A673 (cell line): ENCODE results near the gene IDH2. TPM values are rescaled to one million over a fixed set of nuclear protein-coding genes. Genes with fewer than 3 reads are reported as not detected.

Experiments used
- BruUV-seq: library from RNA; stranded (reverse); fragments of 400-500 nt; replicated peaks from 2 replicates; lab custom pipeline; 2021; lab: Mats Ljungman, UMichigan
- CTCF ChIA-PET: fragments of 300-600 bp; sonication (Branson Sonifier 250); formaldehyde crosslinking; loops from one replicate; lab custom pipeline; 2022; ENCODE audit warnings: antibody characterized with exemption; lab: Charles Lee
- POLR2A ChIA-PET: fragments of 300-600 bp; sonication (Branson Sonifier 250); formaldehyde crosslinking; loops from one replicate; lab custom pipeline; 2022; ENCODE audit warnings: antibody characterized with exemption; ENCODE audit not compliant: low non-redundant PET; lab: Charles Lee
- DNase-seq: peaks from one replicate; pipeline ENCODE4 v3.0.0-alpha.2; 2015; ENCODE audit warnings: low spot score
- H3K27ac ChIP-seq: fragments of 200-600 bp; sonication (generic); 2 replicates; pipeline ENCODE4 v1.5.1; 2016; ENCODE audit warnings: mixed run types, low read depth, mild to moderate bottlenecking, mixed read lengths, antibody characterized with exemption, low read length; ENCODE audit not compliant: poor library complexity, severe bottlenecking
- H3K27me3 ChIP-seq: fragments of 200-600 bp; sonication (generic); replicated peaks from 2 replicates; pipeline ENCODE4 v1.6.1; 2017; ENCODE audit warnings: mixed run types, low read depth, mild to moderate bottlenecking, mixed read lengths, antibody characterized with exemption, low read length; ENCODE audit not compliant: insufficient read depth, poor library complexity
- H3K36me3 ChIP-seq: fragments of 200-600 bp; sonication (generic); 2 replicates; pipeline ENCODE4 v1.6.1; 2016; ENCODE audit warnings: mixed run types, mild to moderate bottlenecking, mixed read lengths, antibody characterized with exemption, low read length; ENCODE audit not compliant: insufficient read depth, poor library complexity, severe bottlenecking
- H3K4me1 ChIP-seq: fragments of 200-600 bp; sonication (generic); 2 replicates; pipeline ENCODE4 v1.6.1; 2017; ENCODE audit warnings: mixed run types, mild to moderate bottlenecking, mixed read lengths, antibody characterized with exemption, low read length; ENCODE audit not compliant: insufficient read depth, poor library complexity, severe bottlenecking
- H3K4me3 ChIP-seq: fragments of 200-600 bp; sonication (generic); 2 replicates; pipeline ENCODE4 v1.5.1; 2016; ENCODE audit warnings: low read depth, mixed run types, mild to moderate bottlenecking, mixed read lengths, low read length; ENCODE audit not compliant: poor library complexity, severe bottlenecking
- H3K9me3 ChIP-seq: fragments of 200-600 bp; sonication (generic); 2 replicates; pipeline ENCODE4 v1.6.1; 2016; ENCODE audit warnings: mixed run types, low read depth, mild to moderate bottlenecking, mixed read lengths, antibody characterized with exemption, low read length; ENCODE audit not compliant: poor library complexity, severe bottlenecking
- EZH2 ChIP-seq: fragments of 200-600 bp; sonication (generic); IDR thresholded peaks from 2 replicates; pipeline ENCODE4 v1.6.1; 2017; ENCODE audit warnings: borderline replicate concordance, low read depth, mild to moderate bottlenecking, mixed read lengths, antibody characterized with exemption, low read length; ENCODE audit not compliant: poor library complexity, severe bottlenecking
- intact Hi-C: fragments of 100-400 bp; cut with micrococcal nuclease; formaldehyde crosslinking; loops from one replicate; pipeline ENCODE4 v1.10.0; 2022; ENCODE audit not compliant: unreplicated experiment
- total RNA-seq: library from RNA; stranded (reverse); gene quantifications from 2 replicates; pipeline ENCODE4 v1.2.3, GENCODE V29; 2021
- TF ChIP-seq, protein P1 (sequence below): fragments of 300-800, 200-600 bp; sonication (generic); conservative IDR thresholded peaks from 2 replicates; pipeline ENCODE4 v1.5.1; 2017; ENCODE audit warnings: low read depth, mild to moderate bottlenecking, antibody characterized with exemption, low read length, moderate library complexity, mixed read lengths

Gene IDH2
- total RNA-seq, 1 experiment from 2014 or later: 99.0 TPM

DNA sequence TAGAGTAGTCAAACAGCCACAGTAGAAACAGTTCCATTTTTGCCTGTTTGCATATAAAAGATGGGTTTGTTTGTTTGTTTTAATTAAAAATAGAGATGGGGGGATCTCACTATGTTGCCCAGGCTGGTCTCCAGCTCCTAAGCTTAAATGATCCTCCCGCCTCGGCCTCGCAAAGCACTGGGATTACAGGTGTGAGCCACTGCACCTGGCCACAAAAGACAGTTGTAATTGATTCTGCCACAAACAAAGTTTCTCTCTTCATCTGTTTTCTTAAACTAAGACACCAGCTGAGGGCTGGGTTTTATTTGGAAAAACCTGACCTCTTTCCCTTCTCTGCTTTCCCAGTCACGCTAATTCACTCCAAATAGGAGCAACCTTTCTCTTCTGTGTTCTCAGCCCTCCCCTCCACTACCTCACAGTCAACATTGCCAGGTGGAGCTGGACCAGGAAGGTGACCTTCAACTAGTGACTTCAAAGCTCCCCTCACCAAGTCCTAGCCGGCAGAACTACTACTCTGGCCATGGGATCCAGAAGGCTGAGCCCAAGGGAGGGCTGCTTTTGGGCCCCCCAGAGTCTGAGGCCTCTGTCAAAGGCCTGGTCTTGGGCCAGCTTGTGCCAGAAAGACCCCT is 1.5 kb upstream of the IDH2 start:
- no peak for DNase-seq
- CTCF ChIA-PET: no interaction called here
- Histone ChIP-seq H3K36me3 (no peaks in the 10 kb centered on the region), H3K4me3 (no peak overlapping the region), H3K27me3 (no peaks in the 10 kb centered on the region), H3K27ac (no peak overlapping the region), H3K9me3 (no peaks in the 10 kb centered on the region), H3K4me1 (peaks cover 18% of the 10 kb centered on the region)
- intact Hi-C loops: no loop called here
- POLR2A ChIA-PET: no interaction called here
- TF ChIP-seq EZH2: no peak
- TF ChIP-seq, protein P1, sequence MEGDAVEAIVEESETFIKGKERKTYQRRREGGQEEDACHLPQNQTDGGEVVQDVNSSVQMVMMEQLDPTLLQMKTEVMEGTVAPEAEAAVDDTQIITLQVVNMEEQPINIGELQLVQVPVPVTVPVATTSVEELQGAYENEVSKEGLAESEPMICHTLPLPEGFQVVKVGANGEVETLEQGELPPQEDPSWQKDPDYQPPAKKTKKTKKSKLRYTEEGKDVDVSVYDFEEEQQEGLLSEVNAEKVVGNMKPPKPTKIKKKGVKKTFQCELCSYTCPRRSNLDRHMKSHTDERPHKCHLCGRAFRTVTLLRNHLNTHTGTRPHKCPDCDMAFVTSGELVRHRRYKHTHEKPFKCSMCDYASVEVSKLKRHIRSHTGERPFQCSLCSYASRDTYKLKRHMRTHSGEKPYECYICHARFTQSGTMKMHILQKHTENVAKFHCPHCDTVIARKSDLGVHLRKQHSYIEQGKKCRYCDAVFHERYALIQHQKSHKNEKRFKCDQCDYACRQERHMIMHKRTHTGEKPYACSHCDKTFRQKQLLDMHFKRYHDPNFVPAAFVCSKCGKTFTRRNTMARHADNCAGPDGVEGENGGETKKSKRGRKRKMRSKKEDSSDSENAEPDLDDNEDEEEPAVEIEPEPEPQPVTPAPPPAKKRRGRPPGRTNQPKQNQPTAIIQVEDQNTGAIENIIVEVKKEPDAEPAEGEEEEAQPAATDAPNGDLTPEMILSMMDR: no peak
- BruUV-seq: no TSS peak

DNA sequence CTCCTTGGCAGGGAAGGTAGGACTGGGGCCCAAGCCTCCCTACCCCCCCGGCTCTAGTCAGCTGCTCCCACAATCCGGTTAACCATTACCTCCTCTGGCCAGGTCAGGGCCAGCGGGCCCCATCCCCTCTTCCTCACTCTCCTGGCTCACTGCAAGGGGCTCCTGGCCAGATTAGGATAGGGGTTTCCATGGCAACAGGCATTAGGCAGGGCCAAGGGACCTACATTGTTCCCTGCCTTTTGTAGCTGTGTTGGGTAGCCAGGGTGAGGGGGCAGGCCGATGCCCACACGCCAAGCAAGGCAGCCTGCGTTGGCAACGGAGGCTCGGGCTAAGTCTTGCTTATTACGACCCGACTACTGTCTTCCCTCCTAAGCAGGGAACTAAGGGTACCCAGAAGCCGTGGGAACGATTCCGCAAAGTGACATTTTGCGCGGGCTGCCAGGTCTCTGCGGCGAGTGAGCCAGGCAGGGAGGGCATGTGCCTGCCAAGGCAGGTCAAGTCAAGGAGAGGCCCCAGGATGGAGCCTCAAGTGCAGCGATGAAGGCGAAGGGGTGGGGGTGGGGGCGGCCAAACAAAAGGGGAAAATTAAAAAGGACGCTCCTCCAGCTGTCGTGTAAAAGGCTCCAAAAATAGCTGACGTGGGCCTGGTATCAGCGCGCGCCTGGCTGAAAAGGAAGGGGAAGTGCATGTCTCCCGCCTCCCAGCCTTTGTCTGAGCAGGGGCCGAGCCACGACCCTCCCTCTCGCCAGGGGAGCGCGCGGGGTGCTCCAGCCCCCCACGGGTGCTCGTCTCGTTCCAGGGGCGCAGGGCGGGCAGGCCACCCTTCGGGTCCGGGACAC is 919 bp downstream of the IDH2 start:
- peak; percentile 39 for DNase-seq
- Histone ChIP-seq H3K4me3 (peak overlapping the region; percentile 96), H3K36me3 (no peaks in the 10 kb centered on the region), H3K4me1 (peaks cover 30% of the 10 kb centered on the region), H3K27ac (peak overlapping the region; percentile 93), H3K27me3 (no peaks in the 10 kb centered on the region), H3K9me3 (no peaks in the 10 kb centered on the region)
- no TSS peak for BruUV-seq
- intact Hi-C loops: no loop called here
- ChIA-PET CTCF (no interaction called here), POLR2A (no interaction called here)
- TF ChIP-seq, protein P1: no peak
- no peak for TF ChIP-seq EZH2

DNA sequence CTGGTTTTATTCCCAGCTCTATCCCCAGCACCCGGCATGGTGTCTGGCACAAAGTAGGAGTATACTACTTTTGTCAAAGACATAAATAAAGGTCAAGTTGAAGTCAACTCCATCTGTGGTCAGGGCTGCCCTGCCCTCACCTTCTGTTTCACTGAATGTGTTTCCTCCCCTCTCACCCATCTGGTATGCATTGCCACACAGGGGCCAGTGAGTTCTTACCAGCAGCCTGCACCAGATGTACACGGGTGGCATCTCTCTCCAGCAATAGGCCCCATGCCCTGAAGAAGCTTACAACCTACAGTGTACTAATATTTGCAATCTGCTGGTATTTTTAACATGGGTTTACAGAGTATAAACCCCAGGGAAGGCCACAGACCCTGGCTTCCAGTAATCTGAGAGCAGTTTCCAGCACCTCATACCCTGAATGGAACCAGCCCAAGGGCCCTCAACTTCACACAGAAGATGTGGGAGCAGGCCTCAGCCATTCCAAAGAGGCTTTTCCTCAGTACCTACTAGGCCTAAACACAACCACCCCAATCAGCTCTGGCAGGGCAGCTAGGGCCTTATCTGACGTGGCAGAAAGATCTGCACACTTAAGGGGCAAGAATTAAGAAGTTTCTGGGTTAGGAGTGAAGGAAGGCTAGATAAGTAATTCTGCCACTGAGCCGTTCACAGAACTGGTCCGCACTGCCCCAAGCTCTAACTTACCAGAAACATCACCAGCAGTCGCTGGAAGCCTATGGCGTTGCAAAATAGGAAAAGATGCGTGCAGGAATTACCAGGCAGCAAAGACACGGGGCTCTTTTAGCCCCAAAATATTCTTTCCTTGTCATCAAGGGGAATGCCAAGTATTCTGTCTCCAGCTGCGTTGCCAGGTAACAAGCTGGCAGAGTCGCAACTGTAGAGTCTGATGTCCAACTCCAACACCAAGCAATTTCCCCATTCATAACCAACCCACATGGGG is 2.1 kb downstream of the IDH2 start:
- no peak for DNase-seq
- ChIA-PET POLR2A (no interaction called here), CTCF (no interaction called here)
- Histone ChIP-seq H3K4me3 (no peak overlapping the region), H3K9me3 (no peaks in the 10 kb centered on the region), H3K4me1 (peaks cover 30% of the 10 kb centered on the region), H3K27ac (no peak overlapping the region), H3K36me3 (no peaks in the 10 kb centered on the region), H3K27me3 (no peaks in the 10 kb centered on the region)
- intact Hi-C loops: no loop called here
- TSS peak; percentile 54 for BruUV-seq
- TF ChIP-seq, protein P1: no peak
- TF ChIP-seq EZH2: no peak
